BLaER1 (cell line): ENCODE measurements around the gene OSBPL10.

Experiments used
- H3K27ac ChIP-seq: shearing (Covaris generic); formaldehyde crosslinking; 2 replicates; pipeline ENCODE4 v1.8.1; 2022
- H3K27me3 ChIP-seq: shearing (Covaris generic); formaldehyde crosslinking; 2 replicates; pipeline ENCODE4 v1.8.1; 2022
- H3K36me3 ChIP-seq: shearing (Covaris generic); formaldehyde crosslinking; 2 replicates; pipeline ENCODE4 v1.8.1; 2022
- H3K4me1 ChIP-seq: shearing (Covaris generic); formaldehyde crosslinking; 2 replicates; pipeline ENCODE4 v1.8.1; 2022
- H3K4me2 ChIP-seq: shearing (Covaris generic); formaldehyde crosslinking; 2 replicates; pipeline ENCODE4 v1.8.1; 2022
- H3K4me3 ChIP-seq: shearing (Covaris generic); formaldehyde crosslinking; 2 replicates; pipeline ENCODE4 v1.8.1; 2022
- H3K9ac ChIP-seq: shearing (Covaris generic); formaldehyde crosslinking; 2 replicates; pipeline ENCODE4 v1.8.1; 2022
- H3K9me3 ChIP-seq: shearing (Covaris generic); formaldehyde crosslinking; 2 replicates; pipeline ENCODE4 v1.8.1; 2022
- H4K20me1 ChIP-seq: shearing (Covaris generic); formaldehyde crosslinking; 2 replicates; pipeline ENCODE4 v1.8.1; 2022
- Cebpa-rat ChIP-seq: shearing (Covaris generic); IDR thresholded peaks from 2 replicates; pipeline ENCODE4 v1.8.1; 2022

Gene OSBPL10

GRCh38 chr3:31808143-31808720, 172.8 kb downstream of the OSBPL10 start:
- H4K20me1 ChIP-seq: no peaks in the 10 kb centered on the region

DNA sequence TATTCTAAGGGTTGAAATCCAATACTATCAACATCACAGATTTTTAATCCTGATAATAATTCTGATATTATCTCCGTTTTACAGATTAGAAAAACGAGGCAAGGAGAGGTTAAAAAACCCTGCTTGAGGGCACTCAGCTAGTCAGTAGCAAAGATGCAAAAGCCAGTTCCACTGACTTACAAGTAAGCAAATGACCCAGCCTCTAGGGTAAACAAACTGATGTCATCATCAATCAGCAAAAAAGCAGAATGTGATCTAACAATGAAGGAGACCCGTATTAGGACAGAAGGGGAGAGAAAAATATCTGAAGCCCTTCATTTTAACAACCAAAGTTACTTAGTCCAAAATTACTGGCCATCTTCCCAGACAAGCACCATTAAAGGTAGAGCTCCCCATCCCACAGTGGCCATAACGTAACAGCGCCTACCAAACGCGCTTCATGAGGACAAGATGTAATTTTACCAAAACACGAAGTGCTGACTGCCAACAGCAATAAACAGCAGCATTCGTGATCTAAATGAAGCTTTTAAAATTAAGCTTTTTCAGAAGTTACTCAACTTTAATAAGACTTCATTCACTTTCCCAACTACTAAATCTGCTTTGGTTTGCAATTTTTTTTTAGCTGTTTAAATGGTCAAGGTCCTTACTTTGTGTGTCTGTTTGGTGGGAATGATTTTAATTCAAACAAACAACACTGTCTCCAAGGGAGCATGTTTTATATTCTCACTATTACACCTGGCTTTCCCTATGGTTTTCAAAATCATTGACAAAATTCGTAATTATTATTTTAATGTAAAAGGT, 176.6 kb downstream of the OSBPL10 start:
- H3K4me2 ChIP-seq: no peak overlapping the region
- H3K36me3 ChIP-seq: no peaks in the 10 kb centered on the region
- no peaks in the 10 kb centered on the region for H3K9me3 ChIP-seq
- H3K4me1 ChIP-seq: no peaks in the 10 kb centered on the region
- H3K27me3 ChIP-seq: no peaks in the 10 kb centered on the region
- no peaks in the 10 kb centered on the region for H4K20me1 ChIP-seq
- no peak overlapping the region for H3K9ac ChIP-seq
- TF ChIP-seq Cebpa-rat: no peak
- H3K4me3 ChIP-seq: no peak overlapping the region
- no peak overlapping the region for H3K27ac ChIP-seq

More at GRCh38 chr3:31808143-31808720, 172.8 kb downstream of the OSBPL10 start:
- peaks cover 4% of the 10 kb centered on the region; the same call in 1 of the 2 replicates for H3K9me3 ChIP-seq
- H3K27me3 ChIP-seq: no peaks in the 10 kb centered on the region
- no peak overlapping the region for H3K9ac ChIP-seq
- no peak overlapping the region for H3K4me2 ChIP-seq
- no peaks in the 10 kb centered on the region for H3K36me3 ChIP-seq
- no peak overlapping the region for H3K27ac ChIP-seq
- no peak overlapping the region for H3K4me3 ChIP-seq
- TF ChIP-seq Cebpa-rat: no peak
- H3K4me1 ChIP-seq: no peaks in the 10 kb centered on the region

DNA sequence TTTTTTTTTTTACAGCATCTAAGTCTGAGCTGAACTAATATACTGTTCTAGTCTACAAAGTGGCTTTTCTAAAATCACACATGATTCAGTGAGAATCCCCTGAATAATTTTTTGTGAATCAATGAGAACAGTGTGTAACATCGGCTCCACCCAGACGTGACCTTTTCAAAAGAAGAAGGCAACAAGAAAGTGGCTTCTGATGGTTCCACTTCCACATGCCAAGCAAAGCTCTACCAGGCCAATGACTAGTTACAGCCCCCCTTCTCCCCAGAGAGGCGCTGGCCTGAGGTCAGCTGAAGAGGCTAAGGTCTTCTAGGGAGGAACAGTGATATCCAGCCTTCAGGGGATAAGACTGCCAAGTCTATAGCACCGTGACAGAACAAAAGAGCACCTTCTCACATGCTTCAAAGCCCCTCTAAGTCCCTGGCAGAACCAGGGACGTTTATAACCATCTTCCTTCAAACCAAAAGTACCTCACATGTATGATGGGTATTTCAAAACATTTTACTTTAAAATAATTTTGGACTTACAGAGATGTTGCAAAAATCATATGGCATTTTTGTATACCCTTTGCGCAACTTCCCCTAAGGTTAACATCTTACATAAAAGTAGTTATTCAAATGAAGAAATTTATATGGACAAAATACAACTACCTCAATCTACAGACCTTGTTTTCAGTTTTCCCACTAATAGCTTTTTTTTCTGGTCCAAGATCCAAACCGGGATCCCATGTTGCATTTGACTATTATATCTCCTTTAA, 177.9 kb downstream of the OSBPL10 start:
- H3K9me3 ChIP-seq: no peaks in the 10 kb centered on the region
- no peaks in the 10 kb centered on the region for H3K4me1 ChIP-seq

GRCh38 chr3:31800436-31800835, 180.6 kb downstream of the OSBPL10 start:
- Histone ChIP-seq H3K27ac (no peak overlapping the region), H3K4me3 (no peak overlapping the region), H3K9me3 (no peaks in the 10 kb centered on the region), H4K20me1 (no peaks in the 10 kb centered on the region), H3K36me3 (no peaks in the 10 kb centered on the region), H3K4me2 (no peak overlapping the region), H3K27me3 (no peaks in the 10 kb centered on the region), H3K4me1 (no peaks in the 10 kb centered on the region), H3K9ac (no peak overlapping the region)
- no peak for TF ChIP-seq Cebpa-rat

More for the DNA sequence above, 177.9 kb downstream of the OSBPL10 start:
- H4K20me1 ChIP-seq: no peaks in the 10 kb centered on the region
- no peak overlapping the region for H3K4me2 ChIP-seq
- no peak overlapping the region for H3K4me3 ChIP-seq
- no peaks in the 10 kb centered on the region for H3K27me3 ChIP-seq
- no peak overlapping the region for H3K9ac ChIP-seq
- H3K27ac ChIP-seq: no peak overlapping the region
- TF ChIP-seq Cebpa-rat: no peak
- H3K36me3 ChIP-seq: no peaks in the 10 kb centered on the region

DNA sequence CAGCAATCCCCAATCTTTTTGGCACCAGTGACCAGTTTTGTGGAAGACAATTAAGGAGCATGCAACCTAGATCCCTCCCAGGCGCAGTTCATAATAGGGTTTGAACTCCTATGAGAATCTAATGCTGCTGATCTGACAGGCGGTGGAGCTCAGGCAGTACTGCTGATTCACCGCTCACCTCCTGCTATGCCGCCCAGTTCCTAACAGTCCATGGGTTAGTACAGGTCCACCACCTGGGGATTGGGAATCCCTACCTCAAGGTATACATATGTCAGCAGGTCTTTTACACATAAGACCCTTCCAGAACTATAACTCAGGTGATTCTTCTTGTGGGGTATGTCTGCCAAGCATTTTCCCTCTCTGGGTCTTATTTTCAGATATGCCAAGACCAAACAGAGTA, 182.2 kb downstream of the OSBPL10 start:
- Histone ChIP-seq H3K27ac (no peak overlapping the region), H3K9me3 (no peaks in the 10 kb centered on the region), H3K4me3 (no peak overlapping the region), H3K4me2 (no peak overlapping the region), H3K4me1 (no peaks in the 10 kb centered on the region), H3K27me3 (no peaks in the 10 kb centered on the region), H4K20me1 (no peaks in the 10 kb centered on the region), H3K9ac (no peak overlapping the region), H3K36me3 (no peaks in the 10 kb centered on the region)
- TF ChIP-seq Cebpa-rat: no peak

GRCh38 chr3:31793821-31794220, 187.2 kb downstream of the OSBPL10 start:
- Histone ChIP-seq H3K27me3 (no peaks in the 10 kb centered on the region), H3K36me3 (no peaks in the 10 kb centered on the region), H4K20me1 (no peaks in the 10 kb centered on the region), H3K27ac (no peak overlapping the region), H3K4me2 (no peak overlapping the region), H3K4me3 (no peak overlapping the region), H3K9me3 (no peaks in the 10 kb centered on the region), H3K4me1 (no peaks in the 10 kb centered on the region), H3K9ac (no peak overlapping the region)
- TF ChIP-seq Cebpa-rat: no peak

GRCh38 chr3:31791090-31791430, 190.0 kb downstream of the OSBPL10 start:
- no peak overlapping the region for H3K9ac ChIP-seq
- H3K4me2 ChIP-seq: no peak overlapping the region
- no peaks in the 10 kb centered on the region for H4K20me1 ChIP-seq
- no peaks in the 10 kb centered on the region for H3K4me1 ChIP-seq
- H3K4me3 ChIP-seq: no peak overlapping the region
- no peak overlapping the region for H3K27ac ChIP-seq
- no peaks in the 10 kb centered on the region for H3K27me3 ChIP-seq
- no peak for TF ChIP-seq Cebpa-rat
- H3K9me3 ChIP-seq: no peaks in the 10 kb centered on the region
- no peaks in the 10 kb centered on the region for H3K36me3 ChIP-seq

DNA sequence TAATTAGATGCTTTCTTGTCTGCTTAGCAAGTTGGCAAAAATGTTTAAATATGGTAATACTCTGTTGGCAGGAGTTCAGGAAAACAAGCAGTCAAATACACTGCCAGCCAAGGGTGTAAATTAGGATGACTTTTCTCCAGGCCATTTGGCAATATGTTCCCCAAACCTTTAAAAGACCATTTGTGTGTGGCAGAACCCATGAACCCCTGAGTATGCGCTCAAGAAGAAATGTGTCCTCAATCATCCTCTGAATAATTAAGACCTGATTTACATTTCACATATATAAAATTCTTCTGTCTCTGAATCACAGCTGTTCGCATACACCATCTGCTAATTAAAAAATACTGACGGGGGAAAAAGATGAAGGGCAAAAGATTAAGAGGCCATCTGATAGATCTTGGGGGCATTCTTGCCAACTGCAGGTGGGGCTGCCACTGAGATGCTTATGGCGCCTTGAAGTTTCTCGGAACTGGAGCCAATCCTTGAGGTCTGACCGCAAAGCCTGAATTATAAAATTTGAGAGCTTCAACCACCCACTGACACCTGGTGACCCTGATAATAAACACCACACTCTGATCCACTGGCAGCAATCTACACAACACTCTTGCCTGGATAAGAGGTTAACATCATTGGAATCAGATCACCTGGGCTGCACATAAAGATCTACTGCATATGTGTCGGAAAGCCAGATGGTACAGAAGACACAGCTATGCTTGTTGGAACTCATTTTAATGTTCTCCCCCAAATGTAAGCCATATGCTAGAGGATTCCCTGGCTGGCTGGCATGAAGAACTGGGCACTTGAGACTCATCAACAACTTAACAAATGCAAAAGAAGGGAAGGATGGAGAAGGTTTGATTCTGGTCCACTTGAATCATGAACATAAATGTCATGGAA, 190.6 kb downstream of the OSBPL10 start:
- H3K9me3 ChIP-seq: no peaks in the 10 kb centered on the region
- H3K4me1 ChIP-seq: no peaks in the 10 kb centered on the region
- no peak overlapping the region for H3K27ac ChIP-seq
- H3K4me3 ChIP-seq: no peak overlapping the region
- no peak overlapping the region for H3K9ac ChIP-seq
- no peak for TF ChIP-seq Cebpa-rat
- no peaks in the 10 kb centered on the region for H4K20me1 ChIP-seq
- H3K27me3 ChIP-seq: no peaks in the 10 kb centered on the region
- H3K4me2 ChIP-seq: no peak overlapping the region
- no peaks in the 10 kb centered on the region for H3K36me3 ChIP-seq

DNA sequence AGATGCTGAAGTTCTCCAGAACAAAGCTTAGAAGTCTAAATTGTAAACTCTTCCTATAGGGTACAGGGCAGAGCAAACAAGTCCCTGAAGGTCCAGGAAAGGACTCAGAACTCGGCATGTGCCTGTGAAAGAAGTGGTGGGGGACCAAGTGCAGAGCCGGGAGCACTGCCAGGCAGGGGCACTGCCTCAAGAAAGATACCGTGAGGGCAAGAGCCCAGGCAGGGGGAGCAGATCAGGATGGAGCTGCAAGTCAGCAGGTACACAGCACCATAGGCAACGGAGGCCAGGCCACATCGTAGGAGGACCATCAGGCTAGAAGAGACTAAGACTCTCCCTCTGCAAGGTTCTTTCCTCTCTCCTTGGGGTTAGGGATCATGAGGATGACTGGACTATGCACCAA, 191.6 kb downstream of the OSBPL10 start:
- Histone ChIP-seq H3K4me3 (no peak overlapping the region), H3K36me3 (no peaks in the 10 kb centered on the region), H3K27me3 (no peaks in the 10 kb centered on the region), H3K27ac (no peak overlapping the region), H3K9me3 (no peaks in the 10 kb centered on the region), H3K9ac (no peak overlapping the region), H3K4me1 (no peaks in the 10 kb centered on the region), H3K4me2 (no peak overlapping the region), H4K20me1 (no peaks in the 10 kb centered on the region)
- no peak for TF ChIP-seq Cebpa-rat
